ENCODE measurements around the gene EXOSC10. TPM values are rescaled to one million over a fixed set of nuclear protein-coding genes. Genes with fewer than 3 reads are reported as not detected.

The EXOSC10 gene
- polyA plus RNA-seq, 1 donor from 2014 or later: 115 TPM

DNA sequence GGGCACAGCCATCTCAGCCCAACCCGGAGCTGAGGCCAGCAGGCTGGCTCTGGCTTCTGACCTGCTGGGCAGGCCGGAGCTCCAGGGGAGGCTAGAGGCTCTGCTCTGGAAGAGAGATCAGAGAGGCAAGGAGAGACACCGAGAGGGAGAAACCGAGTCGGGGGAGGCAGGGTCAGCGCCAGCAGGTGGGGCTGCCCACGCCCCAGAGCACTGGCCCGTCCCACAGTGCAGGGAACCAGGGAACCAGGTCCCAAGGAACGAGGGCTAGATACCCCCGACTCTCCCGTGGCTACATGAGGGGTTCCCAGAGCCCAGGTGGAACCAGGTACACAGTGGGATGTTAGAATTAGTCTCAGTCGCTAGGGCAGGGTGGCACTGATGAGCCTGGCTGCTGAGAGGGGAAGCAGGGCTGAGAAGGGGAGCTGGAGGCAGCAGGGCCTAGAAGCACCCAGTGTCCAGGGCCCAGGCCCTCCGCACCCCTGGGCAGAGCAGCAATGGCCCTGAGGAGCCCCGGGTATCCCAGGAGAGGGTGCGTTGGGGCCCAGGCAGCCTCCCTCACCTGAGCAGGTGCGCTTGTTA, 54.7 kb downstream of the EXOSC10 start:
- Histone ChIP-seq H3K9ac (ENCODE audit: low read length) (no peak overlapping the region), H3K27ac (ENCODE audit: low read length) (no peak overlapping the region), H4K20me1 (ENCODE audit: insufficient read depth) (no peaks in the 10 kb centered on the region), H3K9me3 (ENCODE audit: low read length) (no peaks in the 10 kb centered on the region), H3F3A (ENCODE audit: insufficient read depth, low read length, poor library complexity, severe bottlenecking) (no peaks in the 10 kb centered on the region), H3K4me3 (ENCODE audit: low read length) (no peak overlapping the region), H3K27me3 (ENCODE audit: insufficient read depth, low read depth, low read length) (no peaks in the 10 kb centered on the region), H3K79me2 (replicated peaks; ENCODE audit: insufficient read depth, low read length) (no peaks in the 10 kb centered on the region), H3K9me2 (ENCODE audit: insufficient read depth, low read length) (no peaks in the 10 kb centered on the region), H3K36me3 (ENCODE audit: insufficient read depth, low read length) (no peaks in the 10 kb centered on the region), H3K4me2 (ENCODE audit: low read length) (no peak overlapping the region), H2AFZ (ENCODE audit: low read depth, low read length) (no peak overlapping the region)
- TF ChIP-seq EP300 (conservative IDR thresholded peaks at IDR 0.05; ENCODE audit: poor library complexity, severe bottlenecking) (no peak), POLR2AphosphoS5 (IDR thresholded peaks at IDR 0.05) (no peak), RAD21 (conservative IDR thresholded peaks at IDR 0.05) (no peak), TAF1 (IDR thresholded peaks at IDR 0.05; ENCODE audit: low read depth) (no peak), EZH2 (IDR thresholded peaks at IDR 0.05; ENCODE audit: borderline replicate concordance, insufficient read depth, low read length, poor library complexity, severe bottlenecking) (no peak), MXI1 (conservative IDR thresholded peaks at IDR 0.05; ENCODE audit: poor library complexity, severe bottlenecking) (no peak), SMC3 (conservative IDR thresholded peaks at IDR 0.05; ENCODE audit: poor library complexity) (no peak)
- TF ChIP-seq, protein P1, sequence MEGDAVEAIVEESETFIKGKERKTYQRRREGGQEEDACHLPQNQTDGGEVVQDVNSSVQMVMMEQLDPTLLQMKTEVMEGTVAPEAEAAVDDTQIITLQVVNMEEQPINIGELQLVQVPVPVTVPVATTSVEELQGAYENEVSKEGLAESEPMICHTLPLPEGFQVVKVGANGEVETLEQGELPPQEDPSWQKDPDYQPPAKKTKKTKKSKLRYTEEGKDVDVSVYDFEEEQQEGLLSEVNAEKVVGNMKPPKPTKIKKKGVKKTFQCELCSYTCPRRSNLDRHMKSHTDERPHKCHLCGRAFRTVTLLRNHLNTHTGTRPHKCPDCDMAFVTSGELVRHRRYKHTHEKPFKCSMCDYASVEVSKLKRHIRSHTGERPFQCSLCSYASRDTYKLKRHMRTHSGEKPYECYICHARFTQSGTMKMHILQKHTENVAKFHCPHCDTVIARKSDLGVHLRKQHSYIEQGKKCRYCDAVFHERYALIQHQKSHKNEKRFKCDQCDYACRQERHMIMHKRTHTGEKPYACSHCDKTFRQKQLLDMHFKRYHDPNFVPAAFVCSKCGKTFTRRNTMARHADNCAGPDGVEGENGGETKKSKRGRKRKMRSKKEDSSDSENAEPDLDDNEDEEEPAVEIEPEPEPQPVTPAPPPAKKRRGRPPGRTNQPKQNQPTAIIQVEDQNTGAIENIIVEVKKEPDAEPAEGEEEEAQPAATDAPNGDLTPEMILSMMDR (IDR thresholded peaks at IDR 0.05; ENCODE audit: poor library complexity, severe bottlenecking): no peak
- TF ChIP-seq, protein P2, sequence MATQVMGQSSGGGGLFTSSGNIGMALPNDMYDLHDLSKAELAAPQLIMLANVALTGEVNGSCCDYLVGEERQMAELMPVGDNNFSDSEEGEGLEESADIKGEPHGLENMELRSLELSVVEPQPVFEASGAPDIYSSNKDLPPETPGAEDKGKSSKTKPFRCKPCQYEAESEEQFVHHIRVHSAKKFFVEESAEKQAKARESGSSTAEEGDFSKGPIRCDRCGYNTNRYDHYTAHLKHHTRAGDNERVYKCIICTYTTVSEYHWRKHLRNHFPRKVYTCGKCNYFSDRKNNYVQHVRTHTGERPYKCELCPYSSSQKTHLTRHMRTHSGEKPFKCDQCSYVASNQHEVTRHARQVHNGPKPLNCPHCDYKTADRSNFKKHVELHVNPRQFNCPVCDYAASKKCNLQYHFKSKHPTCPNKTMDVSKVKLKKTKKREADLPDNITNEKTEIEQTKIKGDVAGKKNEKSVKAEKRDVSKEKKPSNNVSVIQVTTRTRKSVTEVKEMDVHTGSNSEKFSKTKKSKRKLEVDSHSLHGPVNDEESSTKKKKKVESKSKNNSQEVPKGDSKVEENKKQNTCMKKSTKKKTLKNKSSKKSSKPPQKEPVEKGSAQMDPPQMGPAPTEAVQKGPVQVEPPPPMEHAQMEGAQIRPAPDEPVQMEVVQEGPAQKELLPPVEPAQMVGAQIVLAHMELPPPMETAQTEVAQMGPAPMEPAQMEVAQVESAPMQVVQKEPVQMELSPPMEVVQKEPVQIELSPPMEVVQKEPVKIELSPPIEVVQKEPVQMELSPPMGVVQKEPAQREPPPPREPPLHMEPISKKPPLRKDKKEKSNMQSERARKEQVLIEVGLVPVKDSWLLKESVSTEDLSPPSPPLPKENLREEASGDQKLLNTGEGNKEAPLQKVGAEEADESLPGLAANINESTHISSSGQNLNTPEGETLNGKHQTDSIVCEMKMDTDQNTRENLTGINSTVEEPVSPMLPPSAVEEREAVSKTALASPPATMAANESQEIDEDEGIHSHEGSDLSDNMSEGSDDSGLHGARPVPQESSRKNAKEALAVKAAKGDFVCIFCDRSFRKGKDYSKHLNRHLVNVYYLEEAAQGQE (IDR thresholded peaks at IDR 0.05; ENCODE audit: borderline replicate concordance): no peak

DNA sequence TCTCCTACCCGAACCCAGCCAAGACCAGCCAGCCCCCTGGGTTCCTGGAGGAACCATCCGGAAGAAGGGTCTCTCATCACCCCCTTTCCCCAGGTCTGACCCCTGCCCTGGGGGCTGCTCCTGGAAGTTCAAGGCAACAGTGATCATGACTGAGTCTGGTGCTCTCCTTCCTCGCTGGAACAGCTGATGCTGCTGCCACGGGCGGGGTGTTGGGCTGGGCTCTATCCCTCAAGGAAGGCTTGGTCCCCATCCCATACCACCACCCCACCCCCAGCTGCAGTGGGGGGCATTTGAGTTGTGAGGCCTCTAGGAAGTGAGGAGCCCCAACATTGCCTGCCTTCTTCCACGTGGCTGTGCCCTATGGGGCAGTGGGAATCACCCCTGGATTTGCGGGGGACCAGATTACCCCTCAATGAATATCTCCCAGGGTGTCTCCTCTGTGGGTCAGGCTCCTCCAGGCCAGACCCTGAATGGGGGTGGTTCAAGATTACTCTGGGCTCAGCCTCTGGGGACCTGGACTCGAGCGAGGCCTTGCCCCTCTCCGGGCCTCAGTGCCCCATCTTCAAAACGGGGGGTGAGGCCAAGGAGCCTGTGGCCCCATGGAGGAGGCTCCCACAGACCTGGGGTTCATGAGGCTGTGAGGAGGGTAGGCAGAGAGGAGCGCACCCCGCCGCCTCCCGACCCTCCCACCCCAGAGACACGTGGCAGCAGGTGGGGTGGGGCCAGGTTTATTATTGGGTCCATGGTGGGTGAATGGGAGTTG, 55.4 kb downstream of the EXOSC10 start:
- no peaks in the 10 kb centered on the region for H4K20me1 ChIP-seq (ENCODE audit: insufficient read depth)
- H3K4me3 ChIP-seq (ENCODE audit: low read length): no peak overlapping the region
- no peaks in the 10 kb centered on the region for H3K9me3 ChIP-seq (ENCODE audit: low read length)
- no peaks in the 10 kb centered on the region for H3F3A ChIP-seq (ENCODE audit: insufficient read depth, low read length, poor library complexity, severe bottlenecking)
- H3K9ac ChIP-seq (ENCODE audit: low read length): no peak overlapping the region
- no peak for TF ChIP-seq RAD21 (conservative IDR thresholded peaks at IDR 0.05)
- TF ChIP-seq EP300 (conservative IDR thresholded peaks at IDR 0.05; ENCODE audit: poor library complexity, severe bottlenecking): no peak
- no peak for TF ChIP-seq TAF1 (IDR thresholded peaks at IDR 0.05; ENCODE audit: low read depth)
- no peak overlapping the region for H3K27ac ChIP-seq (ENCODE audit: low read length)
- no peaks in the 10 kb centered on the region for H3K79me2 ChIP-seq (replicated peaks; ENCODE audit: insufficient read depth, low read length)
- no peak overlapping the region for H3K4me2 ChIP-seq (ENCODE audit: low read length)
- no peaks in the 10 kb centered on the region for H3K36me3 ChIP-seq (ENCODE audit: insufficient read depth, low read length)
- H3K27me3 ChIP-seq (ENCODE audit: insufficient read depth, low read depth, low read length): no peaks in the 10 kb centered on the region
- H3K9me2 ChIP-seq (ENCODE audit: insufficient read depth, low read length): no peaks in the 10 kb centered on the region
- H2AFZ ChIP-seq (ENCODE audit: low read depth, low read length): no peak overlapping the region
